Measurements from ENCODE around the gene PTPN14. TPM values are rescaled to one million over a fixed set of nuclear protein-coding genes. Genes with fewer than 3 reads are reported as not detected.

Gene PTPN14
- total and polyA plus RNA-seq, 2 experiments from 2014 or later, result 18.7 to 70.2 TPM

- TF ChIP-seq ZNF462 (CRISPR knock-in tag; IDR thresholded peaks at IDR 0.05), result no peak
- no peak for TF ChIP-seq EZH2 (IDR thresholded peaks at IDR 0.05; ENCODE audit: low read depth, unreplicated experiment)
- TF ChIP-seq, protein P1, sequence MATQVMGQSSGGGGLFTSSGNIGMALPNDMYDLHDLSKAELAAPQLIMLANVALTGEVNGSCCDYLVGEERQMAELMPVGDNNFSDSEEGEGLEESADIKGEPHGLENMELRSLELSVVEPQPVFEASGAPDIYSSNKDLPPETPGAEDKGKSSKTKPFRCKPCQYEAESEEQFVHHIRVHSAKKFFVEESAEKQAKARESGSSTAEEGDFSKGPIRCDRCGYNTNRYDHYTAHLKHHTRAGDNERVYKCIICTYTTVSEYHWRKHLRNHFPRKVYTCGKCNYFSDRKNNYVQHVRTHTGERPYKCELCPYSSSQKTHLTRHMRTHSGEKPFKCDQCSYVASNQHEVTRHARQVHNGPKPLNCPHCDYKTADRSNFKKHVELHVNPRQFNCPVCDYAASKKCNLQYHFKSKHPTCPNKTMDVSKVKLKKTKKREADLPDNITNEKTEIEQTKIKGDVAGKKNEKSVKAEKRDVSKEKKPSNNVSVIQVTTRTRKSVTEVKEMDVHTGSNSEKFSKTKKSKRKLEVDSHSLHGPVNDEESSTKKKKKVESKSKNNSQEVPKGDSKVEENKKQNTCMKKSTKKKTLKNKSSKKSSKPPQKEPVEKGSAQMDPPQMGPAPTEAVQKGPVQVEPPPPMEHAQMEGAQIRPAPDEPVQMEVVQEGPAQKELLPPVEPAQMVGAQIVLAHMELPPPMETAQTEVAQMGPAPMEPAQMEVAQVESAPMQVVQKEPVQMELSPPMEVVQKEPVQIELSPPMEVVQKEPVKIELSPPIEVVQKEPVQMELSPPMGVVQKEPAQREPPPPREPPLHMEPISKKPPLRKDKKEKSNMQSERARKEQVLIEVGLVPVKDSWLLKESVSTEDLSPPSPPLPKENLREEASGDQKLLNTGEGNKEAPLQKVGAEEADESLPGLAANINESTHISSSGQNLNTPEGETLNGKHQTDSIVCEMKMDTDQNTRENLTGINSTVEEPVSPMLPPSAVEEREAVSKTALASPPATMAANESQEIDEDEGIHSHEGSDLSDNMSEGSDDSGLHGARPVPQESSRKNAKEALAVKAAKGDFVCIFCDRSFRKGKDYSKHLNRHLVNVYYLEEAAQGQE (IDR thresholded peaks at IDR 0.05; ENCODE audit: unreplicated experiment), result no peak
- TF ChIP-seq CREB1 (CRISPR knock-in tag; IDR thresholded peaks at IDR 0.05; ENCODE audit: low read depth), result no peak
Measured at GRCh38 chr1:214492401-214493075, 58.9 kb downstream of the PTPN14 start (continued).

Measured in GM23338 (cell line).